Activated T-cell treated with anti-CD3 and anti-CD28 coated beads for 24 hours (primary cell): ENCODE data around the gene ANKRD55.

Experiments
- DNase-seq: peaks from one replicate; pipeline ENCODE4 v3.0.0-alpha.2; 2020; ENCODE audit warnings: low read depth

ANKRD55 gene

GRCh38 chr5:56078278-56079156 lies 154.6 kb downstream of the ANKRD55 start:
- no peak for DNase-seq

GRCh38 chr5:56077796-56078233 lies 155.3 kb downstream of the ANKRD55 start:
- no peak for DNase-seq

GRCh38 chr5:56076486-56076885 lies 156.6 kb downstream of the ANKRD55 start:
- DNase-seq: no peak

- DNase-seq: no peak
Observed at GRCh38 chr5:56075361-56075760, 157.8 kb downstream of the ANKRD55 start.

GRCh38 chr5:56072863-56073766 lies 160.0 kb downstream of the ANKRD55 start:
- DNase-seq: no peak

GRCh38 chr5:56071470-56071869 lies 161.7 kb downstream of the ANKRD55 start:
- no peak for DNase-seq

- no peak for DNase-seq
Observed at GRCh38 chr5:56070851-56071465, 162.2 kb downstream of the ANKRD55 start.

- no peak for DNase-seq
Observed at GRCh38 chr5:56069652-56070226, 163.4 kb downstream of the ANKRD55 start.

GRCh38 chr5:56066931-56067450 lies 166.1 kb downstream of the ANKRD55 start:
- no peak for DNase-seq

GRCh38 chr5:56064984-56065383 lies 168.1 kb downstream of the ANKRD55 start:
- DNase-seq: no peak

- DNase-seq: no peak
Observed at GRCh38 chr5:56060276-56061110, 172.6 kb downstream of the ANKRD55 start.

- no peak for DNase-seq
Observed at GRCh38 chr5:56059854-56060253, 173.3 kb downstream of the ANKRD55 start.

GRCh38 chr5:56056875-56057274 lies 176.3 kb downstream of the ANKRD55 start:
- DNase-seq: no peak

- DNase-seq: no peak
Observed at GRCh38 chr5:56055859-56056258, 177.3 kb downstream of the ANKRD55 start.

- DNase-seq: no peak
Observed at GRCh38 chr5:56055287-56055686, 177.8 kb downstream of the ANKRD55 start.

GRCh38 chr5:56054666-56055065 lies 178.5 kb downstream of the ANKRD55 start:
- DNase-seq: no peak

- no peak for DNase-seq
Observed at GRCh38 chr5:56053363-56053762, 179.8 kb downstream of the ANKRD55 start.

GRCh38 chr5:56052735-56053134 lies 180.4 kb downstream of the ANKRD55 start:
- DNase-seq: no peak

GRCh38 chr5:56050551-56051255 lies 182.4 kb downstream of the ANKRD55 start:
- no peak for DNase-seq
